SK-N-SH (cell line): ENCODE measurements around the gene LRRC57. TPM values are rescaled to one million over a fixed set of nuclear protein-coding genes. Genes with fewer than 3 reads are reported as not detected.
A peak's percentile ranks its signal among the peaks of the same experiment; 100 is the strongest.

ENCODE experiments used
- CTCF ChIA-PET: fragments of 300-600, 350-600 bp; formaldehyde crosslinking; extraction: SDS; loops from one replicate; lab custom pipeline; 2021; lab: Yijun Ruan, JAX
- POLR2A ChIA-PET: fragments of 350-600 bp; sonication (Branson Sonifier 250); formaldehyde crosslinking; extraction: SDS; loops from one replicate; lab custom pipeline; 2020; ENCODE audit warnings: antibody characterized with exemption, inconsistent platforms; lab: Yijun Ruan, JAX
- DNase-seq: peaks from one replicate; pipeline ENCODE4 v3.0.0; 2012
- H2AFZ ChIP-seq: fragments of 200-600 bp; sonication (generic); 2 replicates; pipeline ENCODE4 v1.8.1; 2016; ENCODE audit warnings: antibody characterized with exemption, mild to moderate bottlenecking, low read depth
- H3F3A ChIP-seq: fragments of 200-600 bp; sonication (generic); replicated peaks from 2 replicates; pipeline ENCODE3; 2016; ENCODE audit warnings: antibody characterized with exemption, mild to moderate bottlenecking; ENCODE audit not compliant: insufficient read depth
- H3K27ac ChIP-seq, 2 experiments: fragments of 200-500 bp in 1 of 2; fragments of 200-600 bp in 1 of 2; sonication (Bioruptor generic) in 1 of 2; sonication (generic), shearing (Covaris generic) in 1 of 2; 2 replicates each; pipeline versions ENCODE4 v1.5.1 to v1.6.1; 2014 to 2016; ENCODE audit warnings: low read depth in 2 of 2, inconsistent platforms in 1 of 2, low read length in 1 of 2, mild to moderate bottlenecking in 1 of 2, mixed read lengths in 1 of 2
- H3K27me3 ChIP-seq: fragments of 200-600 bp; sonication (generic), shearing (Covaris generic); 2 replicates; pipeline ENCODE4 v1.6.1; 2016; ENCODE audit warnings: mixed run types; ENCODE audit not compliant: insufficient read depth
- H3K36me3 ChIP-seq, 2 experiments: fragments of 200-500 bp in 1 of 2; fragments of 200-600 bp in 1 of 2; sonication (Bioruptor generic) in 1 of 2; sonication (generic) in 1 of 2; replicated peaks in 1 of 2; 2 replicates each; pipeline versions ENCODE3 to v1.5.1; 2014 to 2016; ENCODE audit warnings: low read length in 1 of 2, mild to moderate bottlenecking in 1 of 2; ENCODE audit not compliant: insufficient read depth in 2 of 2, control insufficient read depth in 1 of 2
- H3K4me1 ChIP-seq, 2 experiments: fragments of 200-500 bp in 1 of 2; fragments of 200-600 bp in 1 of 2; sonication (Bioruptor generic) in 1 of 2; sonication (generic), shearing (Covaris generic) in 1 of 2; 2 replicates each; pipeline versions ENCODE4 v1.5.1 to v1.6.1; 2014 to 2016; ENCODE audit warnings: low read depth in 1 of 2, low read length in 1 of 2, mixed run types in 1 of 2; ENCODE audit not compliant: insufficient read depth in 2 of 2, control insufficient read depth in 1 of 2
- H3K4me2 ChIP-seq: fragments of 200-600 bp; sonication (generic), shearing (Covaris generic); 2 replicates; pipeline ENCODE4 v1.6.1; 2017; ENCODE audit warnings: mixed run types
- H3K4me3 ChIP-seq, 2 experiments: fragments of 200-500 bp in 1 of 2; fragments of 200-600 bp in 1 of 2; sonication (Bioruptor generic) in 1 of 2; sonication (generic), shearing (Covaris generic) in 1 of 2; 2 replicates each; pipeline versions ENCODE4 v1.5.1 to v1.8.1; 2014 to 2016; ENCODE audit warnings: low read depth in 2 of 2, inconsistent platforms in 1 of 2, low read length in 1 of 2, mild to moderate bottlenecking in 1 of 2, mixed read lengths in 1 of 2, moderate library complexity in 1 of 2
- H3K79me2 ChIP-seq: fragments of 200-600 bp; sonication (generic); 2 replicates; pipeline ENCODE4 v1.8.1; 2017; ENCODE audit warnings: mild to moderate bottlenecking; ENCODE audit not compliant: insufficient read depth
- H3K9ac ChIP-seq: fragments of 200-600 bp; sonication (generic); 2 replicates; pipeline ENCODE4 v1.6.1; 2017; ENCODE audit warnings: mixed run types
- H3K9me2 ChIP-seq: fragments of 200-600 bp; sonication (generic); 2 replicates; pipeline ENCODE4 v1.6.1; 2017; ENCODE audit warnings: mixed run types
- H3K9me3 ChIP-seq: fragments of 200-600 bp; sonication (generic); 2 replicates; pipeline ENCODE4 v1.6.1; 2017; ENCODE audit warnings: mixed run types, mild to moderate bottlenecking, moderate library complexity
- H4K20me1 ChIP-seq: fragments of 200-600 bp; sonication (generic); 2 replicates; pipeline ENCODE4 v1.6.1; 2017; ENCODE audit warnings: mild to moderate bottlenecking, mixed run types; ENCODE audit not compliant: insufficient read depth
- FOSL2 ChIP-seq: IDR thresholded peaks from 2 replicates; pipeline ENCODE4 v1.4.0; 2012; ENCODE audit warnings: low read depth, mild to moderate bottlenecking, moderate library complexity, borderline replicate concordance
- GATA2 ChIP-seq: sonication (generic); formaldehyde crosslinking; IDR thresholded peaks from 2 replicates; pipeline ENCODE4 v1.5.0; 2020; ENCODE audit warnings: mild to moderate bottlenecking, missing genetic modification reagents
- JUND ChIP-seq: IDR thresholded peaks from 2 replicates; pipeline ENCODE4 v1.4.0; 2012
- NFIC ChIP-seq: IDR thresholded peaks from 2 replicates; pipeline ENCODE4 v1.4.0; 2012; ENCODE audit warnings: borderline replicate concordance
- WGBS: methylation state at CpG from one replicate; pipeline ENCODE4 v1.1.6; 2017; ENCODE audit warnings: low lambda C conversion rate; 5-methylcytosine and 5-hydroxymethylcytosine counted together
- polyA plus RNA-seq, 3 experiments: library from polyadenylated mRNA; depleted of rRNA; stranded (reverse); fragments of >200 nt; gene quantifications; 2 replicates each; pipeline ENCODE4 v1.2.3, GENCODE V29; 2012
- TF ChIP-seq, protein P1 (sequence below): fragments of 150-350 bp; IDR thresholded peaks from 2 replicates; pipeline ENCODE4 v1.6.1; 2016; ENCODE audit warnings: mild to moderate bottlenecking, low read depth, low read length
- TF ChIP-seq, protein P2 (sequence below): IDR thresholded peaks from 2 replicates; pipeline ENCODE4 v1.4.0; 2012; ENCODE audit warnings: low read depth, borderline replicate concordance

Gene LRRC57
- polyA plus RNA-seq, 1 of the 3 experiments (the other 2 are of a cell fraction) = 6.4 TPM

DNA sequence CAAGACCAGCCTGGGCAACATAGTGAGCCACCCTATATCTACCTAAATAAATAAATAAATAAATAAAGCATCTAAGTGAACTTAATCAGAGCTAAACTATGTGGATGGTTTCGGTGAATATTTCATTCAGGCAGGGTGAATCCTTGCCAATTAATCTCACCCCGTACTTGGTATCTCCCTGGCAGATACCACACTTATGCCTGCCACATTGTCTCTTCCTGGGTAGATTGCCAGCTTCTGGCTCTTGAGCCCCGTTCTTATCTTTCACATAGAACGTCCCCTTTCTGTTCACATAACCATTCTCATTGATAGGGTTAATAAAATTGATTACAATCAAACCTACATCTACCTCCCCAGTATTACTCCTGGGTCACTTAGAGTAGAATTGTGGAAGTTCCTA is 46.1 kb downstream of the LRRC57 start:
- peaks cover 6 to 14% of the 10 kb centered on the region in 2 experiments; a peak in 3 of 4 replicates for H3K4me1 ChIP-seq
- CTCF ChIA-PET = interaction anchor here (1.0 kb wide), 1 partner anchor 30 kb away, joined by 3 read pairs; no protein-coding TSS in a partner anchor
- H4K20me1 ChIP-seq = peaks cover 8% of the 10 kb centered on the region; the same call in 1 of the 2 replicates
- no peak overlapping the region for H2AFZ ChIP-seq
- peaks cover 0 to 26% of the 10 kb centered on the region in 2 experiments for H3K36me3 ChIP-seq
- POLR2A ChIA-PET = no interaction called here
- peaks cover 25% of the 10 kb centered on the region for H3F3A ChIP-seq
- H3K9ac ChIP-seq = no peak overlapping the region
- H3K27ac ChIP-seq = no peak overlapping the region
- peaks cover 99% of the 10 kb centered on the region for H3K79me2 ChIP-seq
- H3K27me3 ChIP-seq = no peaks in the 10 kb centered on the region
- no peak overlapping the region for H3K4me3 ChIP-seq
- H3K9me3 ChIP-seq = no peaks in the 10 kb centered on the region
- DNase-seq = no peak
- no peak overlapping the region for H3K4me2 ChIP-seq
- 90% methylated on average over 4 of the region's 4 CpGs for WGBS
- TF ChIP-seq, protein P1, sequence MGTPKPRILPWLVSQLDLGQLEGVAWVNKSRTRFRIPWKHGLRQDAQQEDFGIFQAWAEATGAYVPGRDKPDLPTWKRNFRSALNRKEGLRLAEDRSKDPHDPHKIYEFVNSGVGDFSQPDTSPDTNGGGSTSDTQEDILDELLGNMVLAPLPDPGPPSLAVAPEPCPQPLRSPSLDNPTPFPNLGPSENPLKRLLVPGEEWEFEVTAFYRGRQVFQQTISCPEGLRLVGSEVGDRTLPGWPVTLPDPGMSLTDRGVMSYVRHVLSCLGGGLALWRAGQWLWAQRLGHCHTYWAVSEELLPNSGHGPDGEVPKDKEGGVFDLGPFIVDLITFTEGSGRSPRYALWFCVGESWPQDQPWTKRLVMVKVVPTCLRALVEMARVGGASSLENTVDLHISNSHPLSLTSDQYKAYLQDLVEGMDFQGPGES = no peak
- TF ChIP-seq, protein P2, sequence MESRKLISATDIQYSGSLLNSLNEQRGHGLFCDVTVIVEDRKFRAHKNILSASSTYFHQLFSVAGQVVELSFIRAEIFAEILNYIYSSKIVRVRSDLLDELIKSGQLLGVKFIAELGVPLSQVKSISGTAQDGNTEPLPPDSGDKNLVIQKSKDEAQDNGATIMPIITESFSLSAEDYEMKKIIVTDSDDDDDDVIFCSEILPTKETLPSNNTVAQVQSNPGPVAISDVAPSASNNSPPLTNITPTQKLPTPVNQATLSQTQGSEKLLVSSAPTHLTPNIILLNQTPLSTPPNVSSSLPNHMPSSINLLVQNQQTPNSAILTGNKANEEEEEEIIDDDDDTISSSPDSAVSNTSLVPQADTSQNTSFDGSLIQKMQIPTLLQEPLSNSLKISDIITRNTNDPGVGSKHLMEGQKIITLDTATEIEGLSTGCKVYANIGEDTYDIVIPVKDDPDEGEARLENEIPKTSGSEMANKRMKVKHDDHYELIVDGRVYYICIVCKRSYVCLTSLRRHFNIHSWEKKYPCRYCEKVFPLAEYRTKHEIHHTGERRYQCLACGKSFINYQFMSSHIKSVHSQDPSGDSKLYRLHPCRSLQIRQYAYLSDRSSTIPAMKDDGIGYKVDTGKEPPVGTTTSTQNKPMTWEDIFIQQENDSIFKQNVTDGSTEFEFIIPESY = no peak
- TF ChIP-seq FOSL2 (no peak), JUND (no peak), NFIC (no peak)
- no peaks in the 10 kb centered on the region for H3K9me2 ChIP-seq

DNA sequence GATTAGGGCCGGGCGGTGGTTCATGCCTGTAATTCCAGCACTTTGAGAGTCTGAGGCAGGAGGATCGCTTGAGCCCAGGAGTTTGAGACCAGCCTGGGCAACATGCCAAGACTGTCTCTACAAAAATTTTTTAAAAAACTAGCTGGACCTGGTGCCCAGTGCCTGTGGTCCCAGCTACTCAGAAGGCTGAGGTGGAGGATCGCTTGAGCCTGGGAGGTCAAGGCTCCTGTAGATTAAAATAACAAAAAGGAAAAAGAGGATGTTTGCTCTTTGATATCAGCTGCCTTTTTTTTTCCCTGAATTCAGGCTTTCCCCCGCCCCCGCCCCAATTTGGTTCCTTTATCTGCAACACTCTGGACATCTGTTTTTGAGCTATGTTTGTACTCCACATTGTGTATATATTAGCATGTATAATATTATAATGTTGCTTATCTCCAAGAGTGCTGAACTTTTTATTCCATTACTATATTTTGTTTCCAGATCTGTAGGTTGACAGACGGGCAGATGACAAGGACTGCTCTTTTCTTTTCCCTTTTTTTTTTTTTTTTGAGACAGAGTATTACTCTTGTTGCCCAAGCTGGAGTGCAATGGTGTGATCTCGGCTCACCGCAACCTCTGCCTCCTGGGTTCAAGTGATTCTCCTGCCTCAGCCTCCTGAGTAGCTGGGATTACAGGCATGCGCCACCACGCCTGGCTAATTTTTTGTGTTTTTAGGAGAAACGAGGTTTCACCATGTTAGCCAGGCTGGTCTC is 48.6 kb downstream of the LRRC57 start:
- H3K4me2 ChIP-seq = peak overlapping the region; percentile 45; the same call in 1 of the 2 replicates
- ChIA-PET POLR2A (no interaction called here), CTCF (interaction anchor here (0.5 to 1.9 kb wide), 5 partner anchors 9 to 937 kb away, joined by 3 to 7 read pairs (median 3); partner anchors contain the start of gene ZNF106)
- WGBS = 71% methylated on average over 12 of the region's 12 CpGs
- H3K9me2 ChIP-seq = no peaks in the 10 kb centered on the region
- H3K9me3 ChIP-seq = no peaks in the 10 kb centered on the region
- H4K20me1 ChIP-seq = peaks cover 8% of the 10 kb centered on the region; the same call in 1 of the 2 replicates
- peak; percentile 53 for DNase-seq
- H3K27me3 ChIP-seq = no peaks in the 10 kb centered on the region
- peak overlapping the region; percentile 30 to 81 for H3K27ac ChIP-seq
- H3K4me3 ChIP-seq = no peak overlapping the region
- TF ChIP-seq GATA2 (CRISPR knock-in tag) (peak; percentile 32), NFIC (peak; percentile 37; the same call in 1 of the 2 replicates)
- TF ChIP-seq, protein P2 = no peak
- H3K36me3 ChIP-seq = peaks cover 0 to 21% of the 10 kb centered on the region in 2 experiments
- peaks cover 8 to 17% of the 10 kb centered on the region in 2 experiments for H3K4me1 ChIP-seq
- peaks cover 95% of the 10 kb centered on the region for H3K79me2 ChIP-seq
- H3K9ac ChIP-seq = no peak overlapping the region; the same call in 1 of the 2 replicates
- H2AFZ ChIP-seq = no peak overlapping the region
- peaks cover 31% of the 10 kb centered on the region for H3F3A ChIP-seq
